Measurements from ENCODE around the gene COLGALT1.

COLGALT1 gene

DNA sequence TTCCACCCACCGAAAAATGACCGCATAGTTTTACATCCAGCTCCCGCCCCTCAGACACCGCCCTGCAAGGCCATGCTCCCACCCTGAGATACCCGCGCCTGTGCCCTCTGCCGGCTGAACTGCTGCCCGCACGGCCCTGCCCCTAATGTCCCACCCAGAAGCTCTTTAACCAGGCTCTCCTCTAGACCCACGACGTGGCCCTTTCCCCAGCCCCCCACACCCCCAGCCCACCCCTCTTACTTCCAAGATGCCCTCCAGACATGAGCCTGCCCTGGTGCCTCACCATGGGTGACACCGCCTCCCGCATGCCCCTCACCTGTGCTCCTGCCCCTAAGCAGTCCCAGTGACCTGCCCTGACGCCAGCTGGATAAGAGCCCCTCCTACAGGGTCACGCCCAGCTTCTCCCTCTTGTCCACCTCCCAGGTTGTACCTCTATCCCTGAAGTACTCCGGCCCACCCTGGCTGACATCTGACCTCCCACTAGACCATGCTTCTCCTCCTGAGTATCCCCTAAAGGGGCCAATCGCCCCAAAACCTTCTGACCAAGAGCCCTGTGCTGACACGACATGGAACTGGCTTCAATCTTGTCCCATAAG lies 51.2 kb downstream of the COLGALT1 start:
- no peak overlapping the region for H3K4me3 ChIP-seq (ENCODE audit: low read depth, low read length)
- TF ChIP-seq, protein P1, sequence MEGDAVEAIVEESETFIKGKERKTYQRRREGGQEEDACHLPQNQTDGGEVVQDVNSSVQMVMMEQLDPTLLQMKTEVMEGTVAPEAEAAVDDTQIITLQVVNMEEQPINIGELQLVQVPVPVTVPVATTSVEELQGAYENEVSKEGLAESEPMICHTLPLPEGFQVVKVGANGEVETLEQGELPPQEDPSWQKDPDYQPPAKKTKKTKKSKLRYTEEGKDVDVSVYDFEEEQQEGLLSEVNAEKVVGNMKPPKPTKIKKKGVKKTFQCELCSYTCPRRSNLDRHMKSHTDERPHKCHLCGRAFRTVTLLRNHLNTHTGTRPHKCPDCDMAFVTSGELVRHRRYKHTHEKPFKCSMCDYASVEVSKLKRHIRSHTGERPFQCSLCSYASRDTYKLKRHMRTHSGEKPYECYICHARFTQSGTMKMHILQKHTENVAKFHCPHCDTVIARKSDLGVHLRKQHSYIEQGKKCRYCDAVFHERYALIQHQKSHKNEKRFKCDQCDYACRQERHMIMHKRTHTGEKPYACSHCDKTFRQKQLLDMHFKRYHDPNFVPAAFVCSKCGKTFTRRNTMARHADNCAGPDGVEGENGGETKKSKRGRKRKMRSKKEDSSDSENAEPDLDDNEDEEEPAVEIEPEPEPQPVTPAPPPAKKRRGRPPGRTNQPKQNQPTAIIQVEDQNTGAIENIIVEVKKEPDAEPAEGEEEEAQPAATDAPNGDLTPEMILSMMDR (conservative IDR thresholded peaks at IDR 0.05; ENCODE audit: low read depth, low read length) = no peak
- no peak for DNase-seq (ENCODE audit: low read depth)

- no peak overlapping the region for H3K4me3 ChIP-seq (ENCODE audit: low read depth, low read length)
- TF ChIP-seq, protein P1 (conservative IDR thresholded peaks at IDR 0.05; ENCODE audit: low read depth, low read length) = no peak
- no peak for DNase-seq (ENCODE audit: low read depth)
Measured at GRCh38 chr19:17607936-17608335, 52.5 kb downstream of the COLGALT1 start.

GRCh38 chr19:17610384-17610783 lies 54.9 kb downstream of the COLGALT1 start:
- no peak overlapping the region for H3K4me3 ChIP-seq (ENCODE audit: low read depth, low read length)
- peak; percentile 49 for DNase-seq (ENCODE audit: low read depth)
- TF ChIP-seq, protein P1 (conservative IDR thresholded peaks at IDR 0.05; ENCODE audit: low read depth, low read length) = no peak

GRCh38 chr19:17611462-17612244 lies 56.2 kb downstream of the COLGALT1 start:
- DNase-seq (ENCODE audit: low read depth) = no peak
- no peak overlapping the region for H3K4me3 ChIP-seq (ENCODE audit: low read depth, low read length)
- TF ChIP-seq, protein P1 (conservative IDR thresholded peaks at IDR 0.05; ENCODE audit: low read depth, low read length) = no peak

GRCh38 chr19:17614476-17614875 lies 59.0 kb downstream of the COLGALT1 start:
- no peak overlapping the region for H3K4me3 ChIP-seq (ENCODE audit: low read depth, low read length)
- TF ChIP-seq, protein P1 (conservative IDR thresholded peaks at IDR 0.05; ENCODE audit: low read depth, low read length) = no peak
- DNase-seq (ENCODE audit: low read depth) = no peak

- no peak for DNase-seq (ENCODE audit: low read depth)
- TF ChIP-seq, protein P1 (conservative IDR thresholded peaks at IDR 0.05; ENCODE audit: low read depth, low read length) = no peak
- peak overlapping the region; percentile 16 for H3K4me3 ChIP-seq (ENCODE audit: low read depth, low read length)
Measured at GRCh38 chr19:17615889-17616685, 60.6 kb downstream of the COLGALT1 start.

Measured in choroid plexus epithelial cell (primary cell).